ENCODE results near the gene GNB4.

DNA sequence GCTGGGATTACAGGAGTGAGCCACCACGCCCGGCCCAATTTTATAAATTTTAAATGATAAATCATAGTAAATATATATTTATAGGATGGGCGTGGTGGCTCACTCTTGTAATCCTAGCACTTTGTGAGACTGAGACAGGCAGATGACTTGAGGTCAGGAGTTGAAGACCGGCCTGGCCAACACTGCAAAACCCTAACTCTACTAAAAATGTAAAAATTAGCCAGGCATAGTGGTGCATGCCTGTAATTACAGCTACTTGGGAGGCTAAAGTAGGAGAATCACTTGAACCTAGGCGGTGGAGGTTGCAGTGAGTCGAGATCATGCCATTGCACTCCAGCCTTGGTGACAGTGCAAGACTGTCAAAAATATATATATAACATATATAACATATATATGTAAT lies 77.3 kb downstream of the GNB4 start:
- TF ChIP-seq, protein P1, sequence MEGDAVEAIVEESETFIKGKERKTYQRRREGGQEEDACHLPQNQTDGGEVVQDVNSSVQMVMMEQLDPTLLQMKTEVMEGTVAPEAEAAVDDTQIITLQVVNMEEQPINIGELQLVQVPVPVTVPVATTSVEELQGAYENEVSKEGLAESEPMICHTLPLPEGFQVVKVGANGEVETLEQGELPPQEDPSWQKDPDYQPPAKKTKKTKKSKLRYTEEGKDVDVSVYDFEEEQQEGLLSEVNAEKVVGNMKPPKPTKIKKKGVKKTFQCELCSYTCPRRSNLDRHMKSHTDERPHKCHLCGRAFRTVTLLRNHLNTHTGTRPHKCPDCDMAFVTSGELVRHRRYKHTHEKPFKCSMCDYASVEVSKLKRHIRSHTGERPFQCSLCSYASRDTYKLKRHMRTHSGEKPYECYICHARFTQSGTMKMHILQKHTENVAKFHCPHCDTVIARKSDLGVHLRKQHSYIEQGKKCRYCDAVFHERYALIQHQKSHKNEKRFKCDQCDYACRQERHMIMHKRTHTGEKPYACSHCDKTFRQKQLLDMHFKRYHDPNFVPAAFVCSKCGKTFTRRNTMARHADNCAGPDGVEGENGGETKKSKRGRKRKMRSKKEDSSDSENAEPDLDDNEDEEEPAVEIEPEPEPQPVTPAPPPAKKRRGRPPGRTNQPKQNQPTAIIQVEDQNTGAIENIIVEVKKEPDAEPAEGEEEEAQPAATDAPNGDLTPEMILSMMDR (IDR thresholded peaks at IDR 0.05; ENCODE audit: low read depth, low read length), result no peak
- no peak for TF ChIP-seq EZH2phosphoT487 (IDR thresholded peaks at IDR 0.05; ENCODE audit: low read depth)
